Keratinocyte (primary cell): ENCODE data around the gene PRADC1.

Source experiments
- CTCF ChIP-seq, 3 experiments: IDR thresholded peaks in 1 of 3; conservative IDR thresholded peaks in 1 of 3; optimal IDR thresholded peaks in 1 of 3; 2 replicates in 2 of 3; 3 replicates in 1 of 3; pipeline versions ENCODE3 to v1.5.1; 2011; ENCODE audit warnings: low read length in 3 of 3, mild to moderate bottlenecking in 3 of 3, moderate library complexity in 2 of 3, control low read depth in 1 of 3, inconsistent platforms in 1 of 3; ENCODE audit not compliant: insufficient read depth in 2 of 3; ENCODE audit errors: extremely low read depth in 1 of 3
- EZH2 ChIP-seq: IDR thresholded peaks from one replicate; pipeline ENCODE4 v1.6.1; 2012; ENCODE audit warnings: inconsistent platforms, mild to moderate bottlenecking, low read length, moderate library complexity

DNA sequence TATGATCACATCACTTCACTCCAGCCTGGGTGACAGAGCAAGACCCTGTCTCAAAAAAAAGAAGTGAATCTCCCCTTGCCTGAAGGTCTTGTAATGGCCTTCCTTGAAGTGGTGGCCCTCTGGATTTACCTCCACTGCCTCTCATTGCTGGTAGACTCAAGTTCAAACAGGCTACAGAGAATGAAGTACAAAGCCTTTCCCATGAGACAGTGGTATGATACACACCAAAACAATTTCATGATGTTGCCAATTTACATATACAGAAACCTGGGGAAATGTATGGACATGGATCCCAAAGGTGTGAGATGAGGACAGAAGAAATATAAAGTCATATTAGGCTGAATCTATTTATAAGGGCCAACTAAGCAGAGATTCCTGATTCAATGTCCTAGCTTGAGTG is 35.5 kb downstream of the PRADC1 start:
- no peak for TF ChIP-seq CTCF (optimal IDR thresholded peaks at IDR 0.05 in 1 of 3, IDR thresholded peaks at IDR 0.05 in 1 of 3, conservative IDR thresholded peaks at IDR 0.05 in 1 of 3; ENCODE audit: extremely low read depth in 1 of 3, insufficient read depth in 2 of 3, low read length in 3 of 3)
- no peak for TF ChIP-seq EZH2
